Measurements from ENCODE around the gene ZNF341. TPM values are rescaled to one million over a fixed set of nuclear protein-coding genes. Genes with fewer than 3 reads are reported as not detected.

Gene ZNF341
- total and polyA plus RNA-seq, 2 experiments from 2014 or later, result 4.3 to 6.1 TPM

DNA sequence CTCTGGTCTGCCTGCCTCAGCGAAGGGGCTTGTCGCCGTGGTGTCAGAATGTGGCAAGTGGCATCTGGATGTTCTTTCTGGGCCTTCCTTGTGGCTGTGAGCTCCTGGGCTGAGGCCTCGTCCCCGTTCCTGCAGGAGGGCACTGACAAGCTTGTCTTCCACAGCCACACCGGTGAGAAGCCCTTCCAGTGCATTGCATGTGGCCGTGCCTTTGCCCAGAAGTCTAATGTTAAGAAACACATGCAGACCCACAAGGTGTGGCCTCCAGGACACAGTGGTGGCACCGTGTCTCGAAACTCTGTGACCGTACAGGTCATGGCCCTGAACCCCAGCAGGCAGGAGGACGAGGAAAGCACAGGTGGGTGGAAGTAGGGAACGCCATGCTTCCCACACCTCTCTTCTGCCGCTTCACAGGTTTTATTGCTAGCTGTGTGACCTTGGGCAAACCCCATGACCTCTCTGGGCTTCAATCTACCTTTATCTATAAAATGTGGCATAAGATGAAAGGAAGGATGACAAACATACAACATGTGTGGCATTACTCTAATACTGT is 30.0 kb downstream of the ZNF341 start:
- no peak for ATAC-seq
- no peaks in the 10 kb centered on the region for H3K9me3 Mint-ChIP-seq
- no peak overlapping the region for H3K4me3 Mint-ChIP-seq
- no peak for DNase-seq (ENCODE audit: low spot score)
- Histone ChIP-seq H4K20me1 (replicated peaks; ENCODE audit: insufficient read depth) (no peaks in the 10 kb centered on the region), H3K4me2 (no peak overlapping the region), H3K27me3 (ENCODE audit: insufficient read depth) (no peaks in the 10 kb centered on the region), H3K9me2 (ENCODE audit: insufficient read depth) (no peaks in the 10 kb centered on the region), H3K27ac (ENCODE audit: low read depth) (no peak overlapping the region), H3K4me3 (no peak overlapping the region), H3K79me2 (replicated peaks; ENCODE audit: insufficient read depth) (no peaks in the 10 kb centered on the region), H3F3A (replicated peaks; ENCODE audit: low read depth) (no peaks in the 10 kb centered on the region), H3K36me3 (ENCODE audit: insufficient read depth) (peaks cover 3% of the 10 kb centered on the region; the same call in 1 of the 2 replicates), H2AFZ (no peak overlapping the region), H3K4me1 (ENCODE audit: insufficient read depth) (no peaks in the 10 kb centered on the region)
- TF ChIP-seq CTCF (conservative IDR thresholded peaks at IDR 0.05; ENCODE audit: low read depth in 2 of 2) (no peak), ZNF331 (CRISPR knock-in tag; IDR thresholded peaks at IDR 0.05; ENCODE audit: low read depth) (no peak), EZH2 (IDR thresholded peaks at IDR 0.05; ENCODE audit: low read depth, unreplicated experiment) (no peak), REST (IDR thresholded peaks at IDR 0.05; ENCODE audit: unreplicated experiment) (no peak), NANOG (IDR thresholded peaks at IDR 0.05; ENCODE audit: borderline replicate concordance) (no peak), POLR2AphosphoS5 (IDR thresholded peaks at IDR 0.05; ENCODE audit: low read depth) (no peak), JUNB (IDR thresholded peaks at IDR 0.05; ENCODE audit: unreplicated experiment) (no peak), EZH2phosphoT487 (IDR thresholded peaks at IDR 0.05; ENCODE audit: unreplicated experiment) (no peak), STAT1 (IDR thresholded peaks at IDR 0.05; ENCODE audit: unreplicated experiment) (no peak), ZNF462 (CRISPR knock-in tag; IDR thresholded peaks at IDR 0.05) (no peak), ZNF114 (CRISPR knock-in tag; IDR thresholded peaks at IDR 0.05) (no peak), CREB1 (CRISPR knock-in tag; IDR thresholded peaks at IDR 0.05; ENCODE audit: low read depth) (no peak)
- TF ChIP-seq, protein P1, sequence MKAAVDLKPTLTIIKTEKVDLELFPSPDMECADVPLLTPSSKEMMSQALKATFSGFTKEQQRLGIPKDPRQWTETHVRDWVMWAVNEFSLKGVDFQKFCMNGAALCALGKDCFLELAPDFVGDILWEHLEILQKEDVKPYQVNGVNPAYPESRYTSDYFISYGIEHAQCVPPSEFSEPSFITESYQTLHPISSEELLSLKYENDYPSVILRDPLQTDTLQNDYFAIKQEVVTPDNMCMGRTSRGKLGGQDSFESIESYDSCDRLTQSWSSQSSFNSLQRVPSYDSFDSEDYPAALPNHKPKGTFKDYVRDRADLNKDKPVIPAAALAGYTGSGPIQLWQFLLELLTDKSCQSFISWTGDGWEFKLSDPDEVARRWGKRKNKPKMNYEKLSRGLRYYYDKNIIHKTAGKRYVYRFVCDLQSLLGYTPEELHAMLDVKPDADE (IDR thresholded peaks at IDR 0.05), result no peak
- H3K36me3 Mint-ChIP-seq (ENCODE audit: low read depth), result peaks cover 15% of the 10 kb centered on the region
- no peaks in the 10 kb centered on the region for H3K4me1 Mint-ChIP-seq
- peaks cover 11% of the 10 kb centered on the region for H3K27me3 Mint-ChIP-seq (ENCODE audit: insufficient read depth, low read depth, poor library complexity)
- H3K27ac Mint-ChIP-seq, result no peak overlapping the region

Measured in GM23338 (cell line).